Stimulated activated CD8-positive, alpha-beta memory T cell treated with anti-CD3 and anti-CD28 coated beads, Interleukin-12 subunit alpha, Interleukin-12 subunit beta, amount 100 ng/mL, for 24 hours (primary cell): ENCODE measurements around the gene KIAA1671.
"Not testable (repeated sequence)": the region's sequence is repeated elsewhere in the genome, so short reads cannot be mapped to it uniquely, and the experiment has no call there.

Experiments used
- DNase-seq: peaks from one replicate; pipeline ENCODE4 v3.0.0-alpha.2; 2020; ENCODE audit errors: extremely low read depth

The KIAA1671 gene

DNA sequence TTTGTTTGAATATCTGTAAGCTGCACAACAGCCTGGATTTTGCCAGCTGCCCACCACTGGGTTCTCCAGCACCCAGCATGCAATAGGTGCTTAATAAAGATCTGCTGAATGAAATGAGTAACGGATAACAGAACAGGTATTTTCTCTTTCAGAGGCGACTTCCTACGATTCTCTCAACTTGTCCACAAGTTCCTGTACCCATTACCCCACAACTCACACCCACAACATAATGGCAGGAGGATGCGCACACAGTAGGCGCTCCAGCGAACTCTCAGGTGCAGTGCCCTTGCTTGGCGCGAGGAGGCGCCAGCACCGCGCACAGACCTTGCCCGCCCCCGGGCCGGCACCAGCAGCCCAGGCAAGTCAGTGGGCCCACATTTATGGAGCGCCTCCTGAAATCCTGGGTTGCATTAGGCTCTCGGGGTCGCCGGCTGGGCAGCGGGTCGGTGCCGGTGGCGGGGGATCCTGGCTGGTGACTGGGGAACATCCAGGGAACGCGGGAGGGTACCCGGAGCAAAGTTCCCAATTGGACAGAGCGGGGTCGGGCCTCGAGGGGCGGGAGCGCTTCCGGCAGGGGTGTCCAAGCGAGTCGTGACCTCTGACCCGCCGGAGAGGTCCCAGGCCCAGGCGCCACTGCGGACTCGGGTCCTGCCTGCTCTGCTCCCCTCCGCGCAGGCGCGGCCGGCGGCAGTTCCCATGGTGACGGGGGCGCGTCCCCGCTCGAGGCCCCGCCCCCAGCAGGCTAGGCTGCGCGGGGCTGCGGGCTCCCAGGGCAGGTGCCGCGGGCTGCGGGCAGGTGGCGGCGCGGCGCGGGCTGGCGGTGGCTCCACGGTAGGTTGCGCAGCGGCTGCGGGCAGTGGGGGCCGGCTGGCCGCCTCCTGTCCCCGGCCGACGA lies at the start of gene KIAA1671:
KIAA1671 (plus strand) TSS at position 775 of the 895 bp plus-strand sequence. CDS start 75,284 bp downstream, outside the sequence.
- peak; percentile 54 for DNase-seq

DNA sequence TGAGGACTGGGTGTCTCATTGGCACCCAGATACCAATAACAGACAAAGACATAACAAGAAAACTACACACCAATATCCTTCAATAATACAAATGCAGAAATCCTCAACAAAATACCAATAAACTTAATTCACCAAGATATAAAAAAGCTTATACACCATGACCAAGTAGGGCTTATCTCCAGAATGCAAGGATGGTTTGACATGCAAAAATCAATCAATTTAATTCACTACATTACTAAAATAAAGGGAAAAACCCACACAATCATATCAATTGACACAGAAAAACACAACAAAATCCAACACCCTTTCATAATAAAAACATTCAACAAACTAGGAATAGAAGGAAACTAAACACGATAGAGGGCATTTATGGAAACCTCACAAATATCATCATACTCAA lies 46.6 kb upstream of the KIAA1671 start:
- DNase-seq: no peak

DNA sequence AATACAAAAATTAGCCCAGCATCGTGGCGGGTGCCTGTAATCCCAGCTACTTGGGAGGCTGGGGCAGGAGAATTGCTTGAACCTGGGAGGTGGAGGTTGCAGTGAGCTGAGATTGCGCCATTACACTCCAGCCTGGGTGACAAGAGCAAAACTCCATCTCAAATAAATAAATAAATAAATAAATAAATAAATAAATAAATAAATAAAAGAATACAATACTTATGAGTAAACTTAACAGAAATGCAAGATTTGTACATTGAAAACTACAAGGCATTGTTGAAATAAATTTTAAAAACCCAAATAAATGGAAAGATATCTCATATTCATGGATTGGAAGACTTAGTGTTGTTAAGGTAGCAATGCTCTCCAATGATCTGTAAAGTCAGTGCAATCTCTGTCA lies 45.4 kb upstream of the KIAA1671 start:
- DNase-seq: not testable (repeated sequence)

DNA sequence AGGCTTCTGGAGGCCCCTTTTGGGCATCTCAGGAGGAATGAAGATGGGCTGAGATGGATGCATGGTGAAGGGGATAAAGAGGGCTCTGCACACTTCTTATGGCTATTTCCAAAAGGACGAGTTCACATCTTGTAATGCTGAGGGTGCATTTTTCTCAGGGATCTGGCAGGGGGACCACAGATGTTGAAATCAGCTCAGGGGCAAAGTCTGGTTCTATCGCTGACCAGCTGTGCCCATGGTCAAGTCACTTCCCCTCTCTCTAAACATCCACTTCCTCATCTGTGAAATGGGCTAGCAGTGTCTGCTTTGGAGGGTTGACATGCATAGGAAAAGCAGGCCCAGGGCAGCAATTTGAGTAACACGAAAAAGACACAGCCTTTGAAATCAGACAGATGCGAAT lies 32.5 kb upstream of the KIAA1671 start:
- no peak for DNase-seq

DNA sequence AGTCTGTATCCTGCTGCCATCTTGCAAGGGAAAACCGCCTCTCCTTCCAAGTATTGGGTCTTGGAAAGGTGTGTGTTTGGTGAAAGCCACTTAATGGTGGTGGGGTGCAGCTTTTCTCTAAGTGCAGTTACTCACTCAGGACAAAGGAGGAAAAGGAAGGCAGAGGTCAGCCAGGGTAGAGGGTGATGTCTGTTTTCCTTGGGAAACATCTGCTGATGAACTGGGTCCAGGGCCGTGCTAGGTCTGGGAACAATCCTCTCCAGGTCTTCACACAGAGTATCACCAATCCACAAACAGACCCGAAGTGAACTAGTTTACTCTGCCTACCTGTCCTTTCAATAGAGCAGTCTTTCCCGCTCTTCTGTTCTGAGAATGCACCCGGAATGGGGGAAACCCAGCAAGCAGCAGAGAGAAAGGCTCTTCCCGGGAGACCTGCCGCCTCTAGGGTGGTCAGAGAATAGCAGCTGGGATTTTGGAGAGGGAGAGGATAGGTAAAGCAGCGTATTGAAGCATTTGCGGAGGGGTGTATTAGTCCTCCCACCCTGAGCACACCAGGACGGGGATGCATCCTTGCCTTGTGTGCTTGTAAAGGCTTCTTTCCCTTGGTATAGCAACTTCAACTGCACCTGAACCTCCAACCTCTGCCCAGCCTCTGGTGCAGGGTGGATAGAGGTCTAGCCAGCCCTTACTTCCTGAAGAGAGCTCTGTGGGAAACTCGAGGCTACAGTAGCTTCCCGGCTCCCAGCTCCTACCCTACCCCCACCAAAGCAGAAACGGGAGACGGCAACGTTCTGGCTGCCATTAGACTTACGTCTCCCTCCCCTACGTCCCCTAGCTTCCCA lies 26.7 kb upstream of the KIAA1671 start:
- no peak for DNase-seq

DNA sequence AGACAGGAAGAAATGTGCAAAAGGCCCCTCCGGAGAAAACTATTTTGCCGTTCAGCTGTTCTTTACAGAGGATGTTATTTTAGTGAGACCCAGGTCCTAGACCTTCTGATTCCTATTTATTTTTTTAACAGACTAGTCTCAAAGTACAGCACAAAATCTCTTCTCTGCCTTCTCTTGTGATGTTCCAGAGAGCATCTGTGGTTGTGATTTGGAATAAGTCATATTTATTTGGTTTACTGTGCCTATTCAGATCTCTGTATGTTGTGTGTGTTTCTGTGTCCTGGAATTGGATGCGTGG lies 26.1 kb upstream of the KIAA1671 start:
- no peak for DNase-seq

DNA sequence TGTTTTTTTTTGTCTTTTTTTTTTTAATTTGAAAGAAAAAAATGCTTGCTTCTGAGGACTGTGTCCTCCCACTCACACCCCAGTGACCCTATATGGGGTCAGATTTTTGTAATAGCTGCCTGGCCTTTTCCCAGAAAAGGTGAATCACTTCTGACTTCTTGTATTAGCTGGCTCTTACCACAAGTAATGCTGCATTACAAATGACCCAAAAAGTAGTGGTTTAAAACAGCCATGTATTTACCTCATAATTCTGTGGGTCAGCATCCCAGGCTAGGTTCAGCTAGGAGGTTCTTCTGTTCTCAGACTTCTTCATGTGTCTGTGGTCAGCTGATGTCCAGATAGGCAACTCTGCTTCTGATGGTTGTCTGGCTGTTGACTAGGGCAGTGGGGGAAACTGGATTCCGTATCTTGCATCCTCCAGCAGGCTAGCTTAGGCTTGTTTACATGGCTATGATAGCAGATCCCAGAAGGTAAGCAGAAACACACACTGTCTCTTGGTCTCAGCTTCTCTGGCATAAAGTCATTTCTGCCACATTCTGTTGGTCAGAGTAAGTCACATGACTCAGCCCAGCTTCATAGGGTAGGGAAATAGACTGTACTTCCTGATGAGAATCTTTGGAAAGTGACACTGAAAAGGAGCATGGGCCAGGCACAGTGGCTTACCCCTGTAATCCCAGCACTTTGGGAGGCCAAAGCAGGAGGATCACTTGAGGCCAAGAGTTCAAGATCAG lies 25.5 kb upstream of the KIAA1671 start:
- no peak for DNase-seq

DNA sequence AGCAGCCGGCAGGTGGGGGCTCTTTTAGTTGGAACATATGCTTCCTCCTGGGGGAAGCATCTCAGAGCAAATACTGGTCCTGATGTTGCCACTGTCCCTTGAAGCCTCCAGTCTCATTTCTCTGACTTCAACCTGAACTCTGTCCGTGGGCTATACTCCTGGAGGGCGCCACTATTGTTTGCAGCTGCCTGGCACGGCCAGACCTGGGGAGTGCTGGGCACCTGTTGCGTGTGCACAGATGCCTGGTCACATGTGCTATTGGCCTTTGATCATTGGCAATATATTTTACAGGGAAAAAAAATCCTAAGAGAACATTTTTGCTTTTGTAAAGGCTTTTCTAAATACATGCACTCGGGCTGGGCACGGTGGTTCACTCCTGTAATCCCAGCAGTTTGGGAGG lies 24.2 kb upstream of the KIAA1671 start:
- DNase-seq: no peak

DNA sequence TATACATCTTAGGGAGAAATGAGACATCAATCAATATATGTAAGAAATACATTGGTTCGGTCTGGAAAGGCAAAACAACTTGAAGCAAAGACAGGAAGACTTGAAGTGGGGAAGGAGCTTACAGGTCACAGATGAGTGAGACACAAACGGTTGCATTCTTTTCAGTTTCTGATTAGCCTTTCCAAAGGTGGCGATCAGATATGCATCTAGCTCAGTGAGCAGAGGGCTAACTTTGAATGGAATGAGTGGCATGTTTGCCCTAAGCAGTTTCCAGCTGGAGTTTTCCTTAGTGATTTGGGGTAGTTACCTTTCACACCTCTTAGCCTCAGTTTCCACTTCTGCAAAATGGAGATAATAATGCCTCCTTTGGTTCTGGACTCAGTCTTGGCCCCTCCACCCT lies 21.8 kb upstream of the KIAA1671 start:
- no peak for DNase-seq

DNA sequence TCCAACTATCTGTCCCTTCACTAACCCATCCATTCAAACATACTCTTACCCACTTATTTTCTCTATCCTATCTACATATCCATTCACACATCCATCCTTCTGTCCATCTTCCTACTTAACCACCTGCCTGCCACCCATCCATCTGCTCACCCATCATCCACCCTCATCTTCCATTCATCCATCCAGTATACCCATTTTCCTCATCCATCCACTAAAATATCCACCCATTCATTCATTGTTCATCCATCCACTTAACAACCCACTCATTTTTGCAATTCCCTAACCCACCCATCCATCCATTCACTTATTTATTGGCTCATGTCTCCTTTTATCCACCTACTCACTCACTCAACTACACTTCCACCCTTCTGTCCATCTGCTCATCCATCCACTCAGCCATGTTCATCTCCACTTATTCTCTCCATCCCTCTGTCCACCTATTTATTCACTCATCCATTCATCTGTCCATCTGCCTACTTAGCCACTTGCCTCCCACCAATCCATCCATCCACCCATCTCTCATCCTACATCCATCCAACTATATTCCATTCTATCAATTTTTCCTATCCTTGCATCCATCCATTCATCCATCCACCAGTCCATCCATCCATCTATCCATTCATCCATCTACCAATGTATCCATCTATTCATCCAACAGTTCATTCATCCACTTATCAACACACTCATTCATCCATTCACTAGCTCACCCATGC lies 16.6 kb upstream of the KIAA1671 start:
- no peak for DNase-seq

DNA sequence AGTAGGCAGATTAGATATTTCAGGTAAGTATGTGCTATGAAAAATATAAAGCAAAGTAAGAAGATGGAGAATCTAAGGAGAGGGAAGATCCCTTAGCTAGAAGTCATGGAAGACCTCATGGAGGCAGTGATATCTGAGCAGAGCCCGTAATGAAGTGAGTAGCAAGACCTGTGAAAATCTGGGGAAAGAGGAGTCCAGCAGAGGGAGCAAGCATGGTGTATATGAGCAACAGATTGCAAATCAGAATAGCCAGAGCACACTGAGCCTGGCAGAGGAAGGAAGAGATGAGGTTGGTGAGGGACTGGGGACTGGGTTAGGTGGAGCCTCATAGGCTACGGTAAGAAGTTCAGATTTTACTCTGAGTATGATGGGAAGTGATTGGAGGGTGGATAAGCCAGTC lies 15.4 kb upstream of the KIAA1671 start:
- DNase-seq: no peak

DNA sequence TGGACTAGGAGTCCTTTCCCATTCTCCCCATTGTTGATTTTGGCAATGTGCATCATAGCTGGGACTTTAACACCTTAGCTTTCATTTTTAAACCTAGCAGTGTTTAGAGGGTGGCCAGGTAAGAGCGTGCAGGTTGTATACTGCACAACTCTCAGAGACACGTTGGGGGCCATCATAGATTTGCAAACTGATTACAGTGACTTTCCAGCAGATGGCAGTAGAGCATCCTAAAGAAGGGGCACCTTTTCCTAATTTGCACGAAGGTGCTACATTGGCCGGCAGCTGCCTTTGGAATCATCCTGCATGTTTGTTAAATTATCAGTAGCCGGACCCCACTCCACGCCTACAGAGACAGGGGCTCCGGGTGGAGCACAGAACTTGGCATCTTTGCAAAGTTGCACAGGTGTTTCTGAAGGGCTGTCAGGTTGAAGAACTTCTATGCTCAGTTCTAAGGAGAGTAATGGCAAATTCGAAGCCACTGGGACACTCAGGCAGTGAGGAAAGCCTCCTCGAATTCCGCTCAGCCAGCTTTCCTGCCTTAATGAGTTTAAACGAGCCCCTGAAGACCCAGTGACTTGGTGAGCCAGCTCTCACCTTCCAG lies 13.7 kb upstream of the KIAA1671 start:
- no peak for DNase-seq

DNA sequence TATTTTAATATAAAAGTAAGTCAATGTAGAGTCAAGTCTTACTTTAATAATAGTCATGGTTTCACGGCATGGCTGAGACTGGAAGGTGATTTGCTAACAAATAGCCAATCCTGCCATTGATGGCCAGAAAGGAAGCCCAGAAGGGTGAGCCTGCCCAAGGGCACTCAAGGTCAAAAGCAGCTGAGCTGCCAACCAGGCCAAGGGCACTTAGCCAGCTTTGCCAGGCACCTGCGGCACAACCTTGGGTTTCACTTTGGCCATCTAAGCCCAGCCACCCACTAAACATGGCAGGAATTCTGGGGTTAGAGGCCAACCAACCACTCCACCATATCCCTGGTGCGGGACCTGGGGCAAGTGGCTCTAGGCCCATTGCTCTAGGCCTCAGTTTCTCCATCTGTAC lies 10.2 kb upstream of the KIAA1671 start:
- no peak for DNase-seq

DNA sequence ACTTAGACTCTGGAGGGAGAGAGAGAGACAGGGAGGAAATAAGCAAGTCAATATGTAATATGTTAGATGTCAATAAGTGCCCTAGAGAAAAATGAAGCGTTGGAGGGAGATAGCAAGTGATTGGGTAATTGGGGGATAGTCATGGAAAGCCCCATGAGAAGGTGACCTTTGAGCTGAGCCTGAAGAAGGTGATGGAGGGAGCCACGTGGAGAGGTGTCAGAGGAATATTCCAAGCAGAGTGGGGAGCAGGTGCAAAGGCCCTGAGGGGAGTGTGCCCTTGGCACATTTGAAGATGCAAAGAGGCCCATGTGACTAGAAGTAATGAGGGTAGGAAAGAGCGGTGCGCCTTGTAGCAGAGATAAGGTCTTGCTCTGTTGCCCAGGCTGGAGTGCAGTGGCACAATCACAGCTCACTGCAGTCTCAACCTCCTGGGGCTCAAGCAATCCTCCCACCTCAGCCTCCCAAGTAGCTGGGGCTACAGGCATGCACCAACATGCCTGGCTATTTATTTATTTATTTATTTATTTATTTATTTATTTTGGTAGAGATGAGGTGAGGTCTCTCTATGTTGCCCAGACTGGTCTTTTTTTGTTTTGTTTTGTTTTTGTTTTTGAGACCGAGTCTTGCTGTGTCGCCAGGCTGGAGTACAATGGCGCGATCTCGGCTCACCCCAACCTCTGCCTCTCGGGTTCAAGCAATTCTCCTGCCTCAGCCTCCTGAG lies 8.1 kb upstream of the KIAA1671 start:
- DNase-seq: no peak

DNA sequence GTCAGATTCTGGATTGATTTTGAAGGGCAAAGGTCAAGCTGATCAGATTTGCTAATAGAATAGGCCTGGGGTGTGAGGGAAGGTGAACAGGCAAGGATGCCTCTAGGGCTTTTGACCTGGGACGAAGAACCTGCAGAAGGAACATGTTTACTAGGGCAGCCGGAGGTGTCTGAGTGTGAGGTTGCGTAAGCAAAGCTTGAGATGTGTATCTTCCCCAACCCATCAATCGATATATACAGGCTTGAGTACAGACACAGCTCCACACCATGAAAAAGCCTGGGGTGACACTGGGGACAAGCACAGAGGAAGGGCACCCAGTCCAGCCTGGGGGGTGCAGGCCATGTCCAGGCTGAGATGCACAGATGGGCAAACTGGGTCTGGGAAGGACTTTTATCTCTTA lies 7.1 kb upstream of the KIAA1671 start:
- no peak for DNase-seq

DNA sequence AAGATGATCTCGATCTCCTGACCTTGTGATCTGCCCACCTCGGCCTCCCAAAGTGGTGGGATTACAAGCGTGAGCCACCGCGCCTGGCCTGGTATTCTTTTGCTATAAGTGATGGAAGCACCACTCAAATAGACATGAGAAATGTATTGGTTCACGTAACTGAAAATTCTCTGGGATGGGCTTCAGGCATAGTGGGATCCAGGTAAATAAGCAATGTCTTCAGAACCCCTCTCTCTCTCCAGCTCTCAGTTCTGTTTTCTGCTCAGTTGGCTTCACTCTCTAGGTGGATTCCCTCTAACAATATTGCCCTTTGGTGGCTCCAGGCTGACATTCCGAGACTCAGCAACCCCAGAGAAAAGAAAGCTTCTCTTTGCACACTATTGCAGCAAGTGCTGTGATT lies 5.1 kb upstream of the KIAA1671 start:
- DNase-seq: no peak

DNA sequence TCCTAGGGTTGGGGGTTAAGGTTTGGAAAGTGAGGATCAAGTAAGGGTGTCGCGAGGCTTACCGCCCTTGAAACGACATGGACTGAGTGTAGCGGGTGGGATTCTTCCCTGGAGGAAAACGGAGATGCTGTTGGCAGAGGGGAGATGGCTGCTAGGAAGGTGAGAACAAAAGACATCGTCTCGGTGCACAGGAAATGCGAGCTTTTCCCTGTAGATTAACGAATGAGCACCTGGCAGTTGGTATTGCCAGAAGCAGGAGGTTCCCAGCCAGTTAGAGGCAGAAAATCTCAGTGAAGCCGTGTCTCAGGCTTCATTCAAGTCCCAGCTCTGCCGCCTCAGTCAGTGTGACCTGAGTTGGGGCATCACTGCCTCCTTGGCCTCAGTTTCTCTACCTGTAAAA lies 4.6 kb upstream of the KIAA1671 start:
- no peak for DNase-seq

DNA sequence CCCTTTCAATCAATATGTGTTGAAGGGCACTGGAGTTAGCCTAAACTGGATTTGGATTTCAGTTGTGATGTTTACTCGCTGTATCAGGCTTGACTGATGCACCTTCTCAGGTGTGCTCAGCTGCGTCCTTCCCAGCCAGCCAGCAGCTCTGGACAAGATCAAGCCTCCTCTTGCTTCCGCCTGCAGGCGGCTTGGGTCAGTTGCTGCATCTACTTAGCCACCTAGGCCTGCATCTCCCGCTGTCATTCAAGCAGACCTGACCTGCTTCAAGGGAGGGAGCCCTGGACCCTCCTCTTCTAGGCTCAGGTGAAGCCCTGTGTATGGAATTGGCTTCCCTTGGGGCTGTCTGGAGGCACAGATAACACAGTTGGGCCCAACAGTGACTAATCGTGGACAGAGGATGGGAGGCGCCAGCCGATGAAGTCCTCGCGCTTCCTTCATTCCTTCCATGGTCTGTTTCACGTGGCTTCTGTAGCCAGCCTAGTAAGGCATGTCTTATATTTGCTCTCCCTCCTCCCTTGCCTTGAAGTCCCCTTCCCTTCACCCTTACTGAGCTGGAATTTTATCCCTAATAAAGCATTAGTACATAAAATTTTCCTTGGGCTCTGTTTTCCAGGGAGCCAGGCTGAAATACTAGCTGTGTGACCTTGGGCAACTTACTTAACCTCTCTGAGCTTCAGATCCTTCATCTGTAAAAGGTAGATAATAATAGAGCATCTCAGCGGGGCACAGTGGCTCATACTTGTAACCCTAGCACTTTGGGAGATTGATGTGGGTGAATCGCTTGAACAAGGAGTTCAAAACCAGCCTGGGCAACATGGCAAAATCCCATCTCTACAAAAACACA lies 3.9 kb upstream of the KIAA1671 start:
- no peak for DNase-seq

DNA sequence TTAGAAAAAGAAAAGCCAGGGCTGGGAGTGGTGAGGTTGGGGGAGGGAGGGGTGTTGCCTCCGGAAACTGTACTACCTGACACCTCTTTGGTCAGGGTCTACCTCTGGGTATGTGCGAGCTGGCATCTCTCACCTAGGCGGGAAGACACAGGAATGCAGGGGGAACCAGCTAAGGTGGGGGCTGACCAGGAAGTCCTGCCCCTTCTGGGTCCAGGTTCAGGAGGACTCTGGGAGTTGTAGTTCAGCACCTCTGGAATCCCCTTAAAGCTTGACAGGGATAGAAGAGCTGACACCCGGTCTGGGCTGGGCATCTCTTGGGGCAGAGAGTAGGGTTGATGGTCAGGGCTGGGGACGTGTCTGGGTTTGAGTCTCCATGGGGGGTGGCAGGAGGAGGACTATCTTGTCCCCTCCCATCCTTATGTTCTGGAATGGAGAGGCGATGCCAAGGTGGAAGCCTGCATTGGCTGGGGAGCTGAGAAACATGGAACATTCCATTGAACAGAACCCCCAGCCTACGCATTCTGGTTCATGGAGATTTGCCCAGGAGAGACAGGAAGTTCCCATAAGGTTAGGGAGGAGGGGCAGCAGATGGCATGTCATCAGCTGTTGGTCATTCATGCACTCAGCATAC lies 2.1 kb upstream of the KIAA1671 start:
- no peak for DNase-seq
